SK-N-SH (cell line): ENCODE data around the gene KRTAP10-7. TPM values are rescaled to one million over a fixed set of nuclear protein-coding genes. Genes with fewer than 3 reads are reported as not detected.

Source experiments
- CTCF ChIA-PET: fragments of 300-600, 350-600 bp; formaldehyde crosslinking; extraction: SDS; loops from one replicate; lab custom pipeline; 2021; lab: Yijun Ruan, JAX
- POLR2A ChIA-PET: fragments of 350-600 bp; sonication (Branson Sonifier 250); formaldehyde crosslinking; extraction: SDS; loops from one replicate; lab custom pipeline; 2020; ENCODE audit warnings: antibody characterized with exemption, inconsistent platforms; lab: Yijun Ruan, JAX
- DNase-seq: peaks from one replicate; pipeline ENCODE4 v3.0.0; 2012
- H2AFZ ChIP-seq: fragments of 200-600 bp; sonication (generic); 2 replicates; pipeline ENCODE4 v1.8.1; 2016; ENCODE audit warnings: antibody characterized with exemption, mild to moderate bottlenecking, low read depth
- H3F3A ChIP-seq: fragments of 200-600 bp; sonication (generic); replicated peaks from 2 replicates; pipeline ENCODE3; 2016; ENCODE audit warnings: antibody characterized with exemption, mild to moderate bottlenecking; ENCODE audit not compliant: insufficient read depth
- H3K27ac ChIP-seq, 2 experiments: fragments of 200-500 bp in 1 of 2; fragments of 200-600 bp in 1 of 2; sonication (Bioruptor generic) in 1 of 2; sonication (generic), shearing (Covaris generic) in 1 of 2; 2 replicates each; pipeline versions ENCODE4 v1.5.1 to v1.6.1; 2014 to 2016; ENCODE audit warnings: low read depth in 2 of 2, inconsistent platforms in 1 of 2, low read length in 1 of 2, mild to moderate bottlenecking in 1 of 2, mixed read lengths in 1 of 2
- H3K27me3 ChIP-seq: fragments of 200-600 bp; sonication (generic), shearing (Covaris generic); 2 replicates; pipeline ENCODE4 v1.6.1; 2016; ENCODE audit warnings: mixed run types; ENCODE audit not compliant: insufficient read depth
- H3K36me3 ChIP-seq, 2 experiments: fragments of 200-500 bp in 1 of 2; fragments of 200-600 bp in 1 of 2; sonication (Bioruptor generic) in 1 of 2; sonication (generic) in 1 of 2; replicated peaks in 1 of 2; 2 replicates each; pipeline versions ENCODE3 to v1.5.1; 2014 to 2016; ENCODE audit warnings: low read length in 1 of 2, mild to moderate bottlenecking in 1 of 2; ENCODE audit not compliant: insufficient read depth in 2 of 2, control insufficient read depth in 1 of 2
- H3K4me1 ChIP-seq, 2 experiments: fragments of 200-500 bp in 1 of 2; fragments of 200-600 bp in 1 of 2; sonication (Bioruptor generic) in 1 of 2; sonication (generic), shearing (Covaris generic) in 1 of 2; 2 replicates each; pipeline versions ENCODE4 v1.5.1 to v1.6.1; 2014 to 2016; ENCODE audit warnings: low read depth in 1 of 2, low read length in 1 of 2, mixed run types in 1 of 2; ENCODE audit not compliant: insufficient read depth in 2 of 2, control insufficient read depth in 1 of 2
- H3K4me2 ChIP-seq: fragments of 200-600 bp; sonication (generic), shearing (Covaris generic); 2 replicates; pipeline ENCODE4 v1.6.1; 2017; ENCODE audit warnings: mixed run types
- H3K4me3 ChIP-seq, 2 experiments: fragments of 200-500 bp in 1 of 2; fragments of 200-600 bp in 1 of 2; sonication (Bioruptor generic) in 1 of 2; sonication (generic), shearing (Covaris generic) in 1 of 2; 2 replicates each; pipeline versions ENCODE4 v1.5.1 to v1.8.1; 2014 to 2016; ENCODE audit warnings: low read depth in 2 of 2, inconsistent platforms in 1 of 2, low read length in 1 of 2, mild to moderate bottlenecking in 1 of 2, mixed read lengths in 1 of 2, moderate library complexity in 1 of 2
- H3K79me2 ChIP-seq: fragments of 200-600 bp; sonication (generic); 2 replicates; pipeline ENCODE4 v1.8.1; 2017; ENCODE audit warnings: mild to moderate bottlenecking; ENCODE audit not compliant: insufficient read depth
- H3K9ac ChIP-seq: fragments of 200-600 bp; sonication (generic); 2 replicates; pipeline ENCODE4 v1.6.1; 2017; ENCODE audit warnings: mixed run types
- H3K9me2 ChIP-seq: fragments of 200-600 bp; sonication (generic); 2 replicates; pipeline ENCODE4 v1.6.1; 2017; ENCODE audit warnings: mixed run types
- H3K9me3 ChIP-seq: fragments of 200-600 bp; sonication (generic); 2 replicates; pipeline ENCODE4 v1.6.1; 2017; ENCODE audit warnings: mixed run types, mild to moderate bottlenecking, moderate library complexity
- H4K20me1 ChIP-seq: fragments of 200-600 bp; sonication (generic); 2 replicates; pipeline ENCODE4 v1.6.1; 2017; ENCODE audit warnings: mild to moderate bottlenecking, mixed run types; ENCODE audit not compliant: insufficient read depth
- CHD2 ChIP-seq: fragments of 150-350 bp; IDR thresholded peaks from 2 replicates; pipeline ENCODE4 v1.6.1; 2018; ENCODE audit warnings: low read length; ENCODE audit not compliant: partially characterized antibody
- FOXJ3 ChIP-seq: sonication (generic); formaldehyde crosslinking; IDR thresholded peaks from 2 replicates; pipeline ENCODE4 v1.5.1; 2020; ENCODE audit warnings: mild to moderate bottlenecking, missing genetic modification reagents
- FOXM1 ChIP-seq: IDR thresholded peaks from 2 replicates; pipeline ENCODE4 v1.4.0; 2012; ENCODE audit warnings: low read depth, mild to moderate bottlenecking
- GABPA ChIP-seq: IDR thresholded peaks from 2 replicates; pipeline ENCODE4 v1.4.0; 2012; ENCODE audit warnings: low read depth, mild to moderate bottlenecking
- GATA2 ChIP-seq: sonication (generic); formaldehyde crosslinking; IDR thresholded peaks from 2 replicates; pipeline ENCODE4 v1.5.0; 2020; ENCODE audit warnings: mild to moderate bottlenecking, missing genetic modification reagents
- MXI1 ChIP-seq: IDR thresholded peaks from 2 replicates; pipeline ENCODE4 v1.6.1; 2012; ENCODE audit warnings: mild to moderate bottlenecking, low read depth, low read length, improper control_type of control experiment
- RCOR1 ChIP-seq: fragments of 150-350 bp; IDR thresholded peaks from 2 replicates; pipeline ENCODE4 v1.6.1; 2017; ENCODE audit warnings: antibody characterized with exemption, low read length
- RFX5 ChIP-seq: IDR thresholded peaks from 2 replicates; pipeline ENCODE4 v1.6.1; 2012; ENCODE audit warnings: mild to moderate bottlenecking, improper control_type of control experiment, low read length
- RXRA ChIP-seq: IDR thresholded peaks from 2 replicates; pipeline ENCODE4 v1.4.0; 2012; ENCODE audit warnings: low read depth, mild to moderate bottlenecking, borderline replicate concordance
- SIN3A ChIP-seq: IDR thresholded peaks from 2 replicates; pipeline ENCODE4 v1.6.1; 2012; ENCODE audit warnings: low read depth, mild to moderate bottlenecking, low read length, moderate library complexity, borderline replicate concordance
- TAF1 ChIP-seq: IDR thresholded peaks from 2 replicates; pipeline ENCODE4 v1.6.1; 2012; ENCODE audit warnings: low read depth, mild to moderate bottlenecking, low read length, moderate library complexity, borderline replicate concordance
- TCF12 ChIP-seq: IDR thresholded peaks from 2 replicates; pipeline ENCODE4 v1.4.0; 2012
- WGBS: methylation state at CpG from one replicate; pipeline ENCODE4 v1.1.6; 2017; ENCODE audit warnings: low lambda C conversion rate; 5-methylcytosine and 5-hydroxymethylcytosine counted together
- polyA plus RNA-seq, 3 experiments: library from polyadenylated mRNA; depleted of rRNA; stranded (reverse); fragments of >200 nt; gene quantifications; 2 replicates each; pipeline ENCODE4 v1.2.3, GENCODE V29; 2012
- TF ChIP-seq, protein P1 (sequence below): fragments of 150-350 bp; IDR thresholded peaks from 2 replicates; pipeline ENCODE4 v1.6.1; 2016; ENCODE audit warnings: mild to moderate bottlenecking, low read depth, low read length
- TF ChIP-seq, protein P2 (sequence below): IDR thresholded peaks from 2 replicates; pipeline ENCODE4 v1.4.0; 2012; ENCODE audit warnings: low read depth, borderline replicate concordance
- TF ChIP-seq, protein P3 (sequence below): IDR thresholded peaks from 2 replicates; pipeline ENCODE4; 2012

Gene KRTAP10-7
- polyA plus RNA-seq, 1 of the 3 experiments (the other 2 are of a cell fraction) = not detected

DNA sequence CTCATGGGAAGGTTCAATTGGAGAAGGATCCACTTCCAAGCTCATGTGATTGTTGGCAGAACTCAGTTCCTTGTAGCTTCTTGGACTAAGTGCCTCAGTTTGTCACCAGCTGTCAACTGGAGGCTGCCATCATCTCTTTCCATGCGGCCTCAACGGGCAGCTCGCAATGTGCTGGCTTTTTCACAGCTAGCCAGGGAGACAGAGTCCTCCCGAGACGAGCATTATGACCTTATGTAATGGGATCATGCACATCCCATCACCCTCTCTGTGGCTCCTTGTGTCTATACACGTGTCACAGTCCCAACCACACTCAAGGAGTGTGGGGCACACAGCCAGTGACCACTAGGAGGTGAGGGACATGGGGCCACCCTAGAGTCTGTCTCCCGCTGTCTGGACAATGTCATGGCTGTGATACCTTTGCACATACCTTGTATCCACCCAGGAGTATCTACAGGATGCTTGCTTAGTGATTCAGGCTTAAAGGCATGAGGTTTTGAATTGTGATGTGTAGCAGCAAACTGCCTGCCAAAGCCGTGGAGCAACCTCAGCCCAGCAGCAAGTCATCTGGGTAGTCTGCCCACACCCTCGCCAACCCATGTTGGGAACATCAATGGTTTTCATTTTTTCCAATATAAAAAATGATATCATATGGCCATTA lies 4.2 kb upstream of the KRTAP10-7 start:
- POLR2A ChIA-PET = no interaction called here
- peaks cover 8% of the 10 kb centered on the region; the same call in 1 of the 2 replicates for H3K27me3 ChIP-seq
- TF ChIP-seq MXI1 (no peak), TCF12 (no peak), CHD2 (no peak), RFX5 (no peak), RCOR1 (no peak), FOXM1 (no peak), SIN3A (no peak), GATA2 (CRISPR knock-in tag) (no peak), GABPA (no peak)
- TF ChIP-seq, protein P1, sequence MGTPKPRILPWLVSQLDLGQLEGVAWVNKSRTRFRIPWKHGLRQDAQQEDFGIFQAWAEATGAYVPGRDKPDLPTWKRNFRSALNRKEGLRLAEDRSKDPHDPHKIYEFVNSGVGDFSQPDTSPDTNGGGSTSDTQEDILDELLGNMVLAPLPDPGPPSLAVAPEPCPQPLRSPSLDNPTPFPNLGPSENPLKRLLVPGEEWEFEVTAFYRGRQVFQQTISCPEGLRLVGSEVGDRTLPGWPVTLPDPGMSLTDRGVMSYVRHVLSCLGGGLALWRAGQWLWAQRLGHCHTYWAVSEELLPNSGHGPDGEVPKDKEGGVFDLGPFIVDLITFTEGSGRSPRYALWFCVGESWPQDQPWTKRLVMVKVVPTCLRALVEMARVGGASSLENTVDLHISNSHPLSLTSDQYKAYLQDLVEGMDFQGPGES = no peak
- TF ChIP-seq, protein P2, sequence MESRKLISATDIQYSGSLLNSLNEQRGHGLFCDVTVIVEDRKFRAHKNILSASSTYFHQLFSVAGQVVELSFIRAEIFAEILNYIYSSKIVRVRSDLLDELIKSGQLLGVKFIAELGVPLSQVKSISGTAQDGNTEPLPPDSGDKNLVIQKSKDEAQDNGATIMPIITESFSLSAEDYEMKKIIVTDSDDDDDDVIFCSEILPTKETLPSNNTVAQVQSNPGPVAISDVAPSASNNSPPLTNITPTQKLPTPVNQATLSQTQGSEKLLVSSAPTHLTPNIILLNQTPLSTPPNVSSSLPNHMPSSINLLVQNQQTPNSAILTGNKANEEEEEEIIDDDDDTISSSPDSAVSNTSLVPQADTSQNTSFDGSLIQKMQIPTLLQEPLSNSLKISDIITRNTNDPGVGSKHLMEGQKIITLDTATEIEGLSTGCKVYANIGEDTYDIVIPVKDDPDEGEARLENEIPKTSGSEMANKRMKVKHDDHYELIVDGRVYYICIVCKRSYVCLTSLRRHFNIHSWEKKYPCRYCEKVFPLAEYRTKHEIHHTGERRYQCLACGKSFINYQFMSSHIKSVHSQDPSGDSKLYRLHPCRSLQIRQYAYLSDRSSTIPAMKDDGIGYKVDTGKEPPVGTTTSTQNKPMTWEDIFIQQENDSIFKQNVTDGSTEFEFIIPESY = no peak
- CTCF ChIA-PET = interaction anchor here (0.7 to 1.7 kb wide), 3 partner anchors 12 to 299 kb away, joined by 3 to 5 read pairs (median 3); partner anchors contain the start of gene KRTAP10-5
- peaks cover 0 to 2% of the 10 kb centered on the region in 2 experiments; a peak in 1 of 4 replicates for H3K4me1 ChIP-seq
- H3K9me2 ChIP-seq = no peaks in the 10 kb centered on the region
- WGBS = 23% methylated on average over 7 of the region's 9 CpGs
- peak overlapping the region; percentile 59; the same call in 1 of the 2 replicates for H2AFZ ChIP-seq
- H3F3A ChIP-seq = no peaks in the 10 kb centered on the region
- H3K27ac ChIP-seq = no peak overlapping the region
- H3K4me2 ChIP-seq = no peak overlapping the region
- no peaks in the 10 kb centered on the region for H3K36me3 ChIP-seq
- no peaks in the 10 kb centered on the region for H4K20me1 ChIP-seq
- no peaks in the 10 kb centered on the region for H3K9me3 ChIP-seq
- H3K9ac ChIP-seq = no peak overlapping the region
- DNase-seq = no peak
- no peak overlapping the region for H3K4me3 ChIP-seq
- no peaks in the 10 kb centered on the region for H3K79me2 ChIP-seq

DNA sequence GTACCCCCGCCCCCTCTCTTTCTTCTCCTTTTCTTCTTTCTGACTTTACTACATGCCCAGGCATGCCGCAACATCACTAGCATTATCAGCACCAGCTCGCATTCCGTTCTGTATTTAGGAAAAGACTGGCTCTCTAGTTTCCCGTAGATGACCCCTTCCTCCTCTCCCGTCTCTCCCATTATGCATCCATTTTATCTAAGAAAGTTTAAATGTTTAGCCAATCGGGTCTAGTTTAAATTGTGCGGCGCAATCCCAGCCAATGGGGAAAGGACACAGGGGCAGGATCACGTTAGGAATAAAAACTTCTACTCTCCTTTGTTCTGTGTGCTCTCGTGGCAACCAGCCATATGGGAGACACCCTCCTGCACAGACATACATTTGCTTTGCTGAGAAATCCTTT lies 2.3 kb upstream of the KRTAP10-7 start:
- Histone ChIP-seq H3K4me1 (peaks cover 0 to 2% of the 10 kb centered on the region in 2 experiments; a peak in 1 of 4 replicates), H3F3A (no peaks in the 10 kb centered on the region), H4K20me1 (no peaks in the 10 kb centered on the region), H3K4me2 (no peak overlapping the region), H3K9me3 (no peaks in the 10 kb centered on the region), H3K4me3 (no peak overlapping the region), H3K27ac (no peak overlapping the region), H3K9ac (no peak overlapping the region), H3K27me3 (peaks cover 19% of the 10 kb centered on the region), H2AFZ (peak overlapping the region; percentile 30; the same call in 1 of the 2 replicates), H3K9me2 (no peaks in the 10 kb centered on the region), H3K36me3 (no peaks in the 10 kb centered on the region), H3K79me2 (no peaks in the 10 kb centered on the region)
- CTCF ChIA-PET = no interaction called here
- TF ChIP-seq GATA2 (CRISPR knock-in tag) (no peak), MXI1 (no peak), RFX5 (no peak), FOXJ3 (CRISPR knock-in tag) (no peak), RXRA (no peak), TAF1 (no peak)
- TF ChIP-seq, protein P3, sequence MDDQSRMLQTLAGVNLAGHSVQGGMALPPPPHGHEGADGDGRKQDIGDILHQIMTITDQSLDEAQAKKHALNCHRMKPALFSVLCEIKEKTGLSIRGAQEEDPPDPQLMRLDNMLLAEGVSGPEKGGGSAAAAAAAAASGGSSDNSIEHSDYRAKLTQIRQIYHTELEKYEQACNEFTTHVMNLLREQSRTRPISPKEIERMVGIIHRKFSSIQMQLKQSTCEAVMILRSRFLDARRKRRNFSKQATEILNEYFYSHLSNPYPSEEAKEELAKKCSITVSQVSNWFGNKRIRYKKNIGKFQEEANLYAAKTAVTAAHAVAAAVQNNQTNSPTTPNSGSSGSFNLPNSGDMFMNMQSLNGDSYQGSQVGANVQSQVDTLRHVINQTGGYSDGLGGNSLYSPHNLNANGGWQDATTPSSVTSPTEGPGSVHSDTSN = no peak
- DNase-seq = no peak
- WGBS = 57% methylated on average over 11 of the region's 11 CpGs
- POLR2A ChIA-PET = no interaction called here
